ENCODE results near the gene DUSP9.

DNA sequence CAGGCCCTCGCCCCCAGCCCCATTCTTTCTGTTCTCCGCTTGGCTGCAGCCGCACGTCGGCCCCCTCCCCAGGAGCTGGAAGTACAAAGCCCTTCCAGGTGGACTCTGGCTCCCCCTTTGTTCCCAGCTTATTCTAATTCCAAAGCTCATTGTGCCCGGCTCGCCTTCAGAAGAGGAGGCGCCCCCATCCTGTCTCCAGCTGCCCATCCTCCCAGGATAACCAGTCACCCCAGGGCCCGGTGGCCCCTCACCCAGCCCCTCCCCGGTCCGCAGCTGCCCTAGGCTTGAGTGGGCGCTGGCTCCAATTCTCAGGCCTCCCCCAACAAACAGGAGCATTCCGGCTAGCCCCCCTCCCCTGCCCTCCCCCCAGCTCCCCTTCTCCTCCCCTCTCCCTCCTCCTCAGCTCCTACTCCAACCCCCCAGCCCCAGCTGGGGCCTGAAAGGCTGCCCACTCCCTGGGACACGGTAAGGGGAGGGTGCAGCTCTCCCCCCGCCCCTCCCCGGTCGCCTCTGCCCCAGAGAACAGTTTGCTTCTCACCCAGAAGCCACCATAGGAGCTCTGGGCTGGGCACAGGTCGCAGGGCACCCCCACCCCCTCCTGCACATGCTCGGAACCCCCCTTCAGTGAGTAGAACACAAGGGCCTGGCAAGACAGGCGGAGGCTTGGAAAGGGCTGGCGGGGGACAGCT lies 37.6 kb downstream of the DUSP9 start:
- TF ChIP-seq, protein P1, sequence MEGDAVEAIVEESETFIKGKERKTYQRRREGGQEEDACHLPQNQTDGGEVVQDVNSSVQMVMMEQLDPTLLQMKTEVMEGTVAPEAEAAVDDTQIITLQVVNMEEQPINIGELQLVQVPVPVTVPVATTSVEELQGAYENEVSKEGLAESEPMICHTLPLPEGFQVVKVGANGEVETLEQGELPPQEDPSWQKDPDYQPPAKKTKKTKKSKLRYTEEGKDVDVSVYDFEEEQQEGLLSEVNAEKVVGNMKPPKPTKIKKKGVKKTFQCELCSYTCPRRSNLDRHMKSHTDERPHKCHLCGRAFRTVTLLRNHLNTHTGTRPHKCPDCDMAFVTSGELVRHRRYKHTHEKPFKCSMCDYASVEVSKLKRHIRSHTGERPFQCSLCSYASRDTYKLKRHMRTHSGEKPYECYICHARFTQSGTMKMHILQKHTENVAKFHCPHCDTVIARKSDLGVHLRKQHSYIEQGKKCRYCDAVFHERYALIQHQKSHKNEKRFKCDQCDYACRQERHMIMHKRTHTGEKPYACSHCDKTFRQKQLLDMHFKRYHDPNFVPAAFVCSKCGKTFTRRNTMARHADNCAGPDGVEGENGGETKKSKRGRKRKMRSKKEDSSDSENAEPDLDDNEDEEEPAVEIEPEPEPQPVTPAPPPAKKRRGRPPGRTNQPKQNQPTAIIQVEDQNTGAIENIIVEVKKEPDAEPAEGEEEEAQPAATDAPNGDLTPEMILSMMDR (IDR thresholded peaks at IDR 0.05): no peak
- TF ChIP-seq POLR2AphosphoS5 (IDR thresholded peaks at IDR 0.05) (no peak), POLR2A (IDR thresholded peaks at IDR 0.05) (no peak)

Data from prostate gland (tissue), 2 donors.